GM19372 (cell line): Measurements from ENCODE around the gene REG4.

ENCODE experiments used
- ATAC-seq: cut with Tn5 transposase; IDR thresholded peaks from one replicate; pipeline ENCODE4 v1.9.1; 2021; ENCODE audit warnings: mild to moderate bottlenecking, low read depth, moderate library complexity; ENCODE audit not compliant: unreplicated experiment

Gene REG4

DNA sequence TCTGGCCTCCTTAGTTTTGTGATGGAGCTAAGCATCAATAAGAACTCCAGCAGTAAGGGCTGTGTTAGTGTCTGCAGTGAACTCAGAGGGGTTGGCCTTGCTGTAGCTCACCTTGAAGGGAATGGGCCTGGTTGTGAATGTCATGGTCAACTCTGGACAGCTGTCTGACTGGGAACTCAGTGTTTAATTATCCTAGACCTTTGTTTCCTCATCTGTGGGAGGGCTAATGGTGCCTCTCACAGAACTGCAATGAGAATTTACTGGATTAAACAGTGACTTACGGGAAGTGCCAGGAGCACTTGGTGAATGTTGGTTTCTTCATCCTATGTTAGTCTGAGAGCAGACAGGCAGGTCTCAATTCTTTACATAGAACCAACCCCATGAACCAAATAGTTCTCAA lies 66.2 kb downstream of the REG4 start:
- no peak for ATAC-seq

GRCh38 chr1:119744598-119744942 lies 66.7 kb downstream of the REG4 start:
- ATAC-seq, result no peak
